ENCODE results near the gene GCNA. TPM values are rescaled to one million over a fixed set of nuclear protein-coding genes. Genes with fewer than 3 reads are reported as not detected.

GCNA gene
- total RNA-seq, 2 experiments from 2014 or later = 3.1 to 3.5 TPM

- ATAC-seq = peak; percentile 25
These were observed 37.4 kb upstream of the GCNA start for GRCh38 chrX:71540801-71541200.

GRCh38 chrX:71541210-71542022, 36.8 kb upstream of the GCNA start:
- intact Hi-C loops (cut with DNase I, micrococcal nuclease) = loop anchor here (1.0 to 2.0 kb wide), 3 partner anchors 9 to 77 kb away; partner anchors contain the start of gene CXCR3 (in 2 of the 2)
- Mint-ChIP-seq H3K4me1 (peaks cover 54% of the 10 kb centered on the region), H3K4me3 (peak overlapping the region; percentile 96), H3K36me3 (ENCODE audit: low read depth) (peaks cover 73% of the 10 kb centered on the region), H3K27ac (peak overlapping the region; percentile 98), H3K27me3 (no peaks in the 10 kb centered on the region), H3K9me3 (ENCODE audit: low read depth) (no peaks in the 10 kb centered on the region)
- ATAC-seq (peak; percentile 60), DNase-seq (peak; percentile 49)
- ChIA-PET POLR2A (interaction anchor here (0.6 to 6.1 kb wide), 2 partner anchors 8 to 77 kb away, joined by 3 to 56 read pairs; partner anchors contain the start of gene OGT), CTCF (interaction anchor here (0.8 to 1.4 kb wide), 3 partner anchors 10 to 111 kb away, joined by 3 to 5 read pairs (median 3); no protein-coding TSS in a partner anchor)

More at GRCh38 chrX:71540801-71541200, 37.4 kb upstream of the GCNA start:
- H3K9me3 Mint-ChIP-seq (ENCODE audit: low read depth) = no peaks in the 10 kb centered on the region
- peak overlapping the region; percentile 98 for H3K27ac Mint-ChIP-seq
- H3K36me3 Mint-ChIP-seq (ENCODE audit: low read depth) = peaks cover 74% of the 10 kb centered on the region
- ChIA-PET CTCF (interaction anchor here (0.9 kb wide), 1 partner anchor 46 kb away, joined by 3 read pairs; no protein-coding TSS in a partner anchor), POLR2A (interaction anchor here (6.1 kb wide), 1 partner anchor 8 kb away, joined by 56 read pairs; the partner anchor contains the start of gene OGT)
- peaks cover 50% of the 10 kb centered on the region for H3K4me1 Mint-ChIP-seq
- H3K27me3 Mint-ChIP-seq = no peaks in the 10 kb centered on the region
- peak overlapping the region; percentile 96 for H3K4me3 Mint-ChIP-seq
- intact Hi-C loops (cut with DNase I, micrococcal nuclease) = loop anchor here (1.0 to 2.0 kb wide), 3 partner anchors 8 to 78 kb away; partner anchors contain the start of gene CXCR3 (in 2 of the 2)
- peak; percentile 20 for DNase-seq

- Mint-ChIP-seq H3K4me3 (peak overlapping the region; percentile 96), H3K36me3 (ENCODE audit: low read depth) (peaks cover 76% of the 10 kb centered on the region), H3K9me3 (ENCODE audit: low read depth) (no peaks in the 10 kb centered on the region), H3K27ac (peak overlapping the region; percentile 98), H3K4me1 (peaks cover 59% of the 10 kb centered on the region), H3K27me3 (no peaks in the 10 kb centered on the region)
- no peak for DNase-seq
- CTCF ChIA-PET = interaction anchor here (0.8 to 1.6 kb wide), 3 partner anchors 8 to 110 kb away, joined by 3 to 6 read pairs (median 5); no protein-coding TSS in a partner anchor
- intact Hi-C loops (cut with DNase I, micrococcal nuclease) = no loop called here
- POLR2A ChIA-PET = interaction anchor here (0.9 to 6.1 kb wide), 2 partner anchors 9 to 97 kb away, joined by 3 to 56 read pairs; partner anchors contain the start of gene OGT
- no peak for ATAC-seq
These were observed 35.8 kb upstream of the GCNA start for GRCh38 chrX:71542411-71542810.

- Mint-ChIP-seq H3K4me3 (peak overlapping the region; percentile 96), H3K36me3 (ENCODE audit: low read depth) (peaks cover 75% of the 10 kb centered on the region), H3K27me3 (no peaks in the 10 kb centered on the region), H3K27ac (peak overlapping the region; percentile 98), H3K4me1 (peaks cover 60% of the 10 kb centered on the region), H3K9me3 (ENCODE audit: low read depth) (no peaks in the 10 kb centered on the region)
- DNase-seq = no peak
- intact Hi-C loops (cut with DNase I, micrococcal nuclease) = no loop called here
- ChIA-PET CTCF (interaction anchor here (1.4 to 1.6 kb wide), 2 partner anchors 8 to 109 kb away, joined by 3 to 6 read pairs; no protein-coding TSS in a partner anchor), POLR2A (interaction anchor here (0.9 to 6.1 kb wide), 2 partner anchors 10 to 97 kb away, joined by 3 to 56 read pairs; partner anchors contain the start of gene OGT)
- ATAC-seq = no peak
These were observed 35.4 kb upstream of the GCNA start for GRCh38 chrX:71542825-71543224.

- Mint-ChIP-seq H3K27ac (peak overlapping the region; percentile 98), H3K27me3 (no peaks in the 10 kb centered on the region), H3K4me3 (peak overlapping the region; percentile 96), H3K9me3 (ENCODE audit: low read depth) (no peaks in the 10 kb centered on the region), H3K36me3 (ENCODE audit: low read depth) (peaks cover 77% of the 10 kb centered on the region), H3K4me1 (peaks cover 63% of the 10 kb centered on the region)
- DNase-seq (no peak), ATAC-seq (peak; percentile 50)
- intact Hi-C loops (cut with DNase I, micrococcal nuclease) = no loop called here
- POLR2A ChIA-PET = interaction anchor here (6.1 kb wide), 1 partner anchor 10 kb away, joined by 56 read pairs; the partner anchor contains the start of gene OGT
- CTCF ChIA-PET = interaction anchor here (1.6 kb wide), 1 partner anchor 9 kb away, joined by 6 read pairs; no protein-coding TSS in a partner anchor
These were observed 34.9 kb upstream of the GCNA start for GRCh38 chrX:71543316-71543715.

- Mint-ChIP-seq H3K4me3 (no peak overlapping the region), H3K9me3 (ENCODE audit: low read depth) (no peaks in the 10 kb centered on the region)
- POLR2A ChIA-PET = interaction anchor here (6.1 kb wide), 1 partner anchor 12 kb away, joined by 56 read pairs; the partner anchor contains the start of gene OGT
These were observed 32.9 kb upstream of the GCNA start for GRCh38 chrX:71545364-71545763.

GRCh38 chrX:71546879-71547278, 31.4 kb upstream of the GCNA start:
- ChIA-PET CTCF (interaction anchor here (1.2 kb wide), 1 partner anchor 105 kb away, joined by 3 read pairs; no protein-coding TSS in a partner anchor), POLR2A (interaction anchor here (6.1 kb wide), 1 partner anchor 14 kb away, joined by 56 read pairs; the partner anchor contains the start of gene OGT)
- no peak for DNase-seq
- Mint-ChIP-seq H3K9me3 (ENCODE audit: low read depth) (no peaks in the 10 kb centered on the region), H3K4me1 (peaks cover 59% of the 10 kb centered on the region), H3K27ac (no peak overlapping the region), H3K36me3 (ENCODE audit: low read depth) (peaks cover 60% of the 10 kb centered on the region), H3K27me3 (no peaks in the 10 kb centered on the region), H3K4me3 (no peak overlapping the region)
- intact Hi-C loops (cut with DNase I, micrococcal nuclease) = no loop called here
- ATAC-seq = no peak

More at GRCh38 chrX:71545364-71545763, 32.9 kb upstream of the GCNA start:
- ATAC-seq (no peak), DNase-seq (no peak)
- peak overlapping the region; percentile 68 for H3K27ac Mint-ChIP-seq
- CTCF ChIA-PET = interaction anchor here (2.0 kb wide), 1 partner anchor 10 kb away, joined by 16 read pairs; no protein-coding TSS in a partner anchor
- H3K4me1 Mint-ChIP-seq = peaks cover 65% of the 10 kb centered on the region
- peaks cover 64% of the 10 kb centered on the region for H3K36me3 Mint-ChIP-seq (ENCODE audit: low read depth)
- H3K27me3 Mint-ChIP-seq = no peaks in the 10 kb centered on the region
- intact Hi-C loops (cut with DNase I, micrococcal nuclease) = no loop called here

- H3K4me3 Mint-ChIP-seq = no peak overlapping the region
- peaks cover 56% of the 10 kb centered on the region for H3K4me1 Mint-ChIP-seq
- ChIA-PET CTCF (no interaction called here), POLR2A (no interaction called here)
- H3K9me3 Mint-ChIP-seq (ENCODE audit: low read depth) = no peaks in the 10 kb centered on the region
- intact Hi-C loops (cut with DNase I, micrococcal nuclease) = no loop called here
- no peak overlapping the region for H3K27ac Mint-ChIP-seq
- ATAC-seq (no peak), DNase-seq (no peak)
- H3K36me3 Mint-ChIP-seq (ENCODE audit: low read depth) = peaks cover 56% of the 10 kb centered on the region
- no peaks in the 10 kb centered on the region for H3K27me3 Mint-ChIP-seq
These were observed 30.9 kb upstream of the GCNA start for GRCh38 chrX:71547339-71547738.

GRCh38 chrX:71549986-71550385, 28.3 kb upstream of the GCNA start:
- POLR2A ChIA-PET = interaction anchor here (0.5 to 1.4 kb wide), 3 partner anchors 17 to 181 kb away, joined by 4 to 7 read pairs (median 5); partner anchors contain the start of gene OGT
- H3K27ac Mint-ChIP-seq = peak overlapping the region; percentile 55
- peaks cover 35% of the 10 kb centered on the region for H3K4me1 Mint-ChIP-seq
- H3K9me3 Mint-ChIP-seq (ENCODE audit: low read depth) = no peaks in the 10 kb centered on the region
- ATAC-seq (no peak), DNase-seq (no peak)
- peaks cover 44% of the 10 kb centered on the region for H3K36me3 Mint-ChIP-seq (ENCODE audit: low read depth)
- intact Hi-C loops (cut with DNase I, micrococcal nuclease) = no loop called here
- no peak overlapping the region for H3K4me3 Mint-ChIP-seq
- CTCF ChIA-PET = interaction anchor here (0.6 to 2.0 kb wide), 4 partner anchors 15 to 32 kb away, joined by 3 to 5 read pairs (median 4); no protein-coding TSS in a partner anchor
- H3K27me3 Mint-ChIP-seq = no peaks in the 10 kb centered on the region

- Mint-ChIP-seq H3K4me3 (no peak overlapping the region), H3K27ac (peak overlapping the region; percentile 55), H3K36me3 (ENCODE audit: low read depth) (peaks cover 50% of the 10 kb centered on the region), H3K27me3 (no peaks in the 10 kb centered on the region), H3K4me1 (peaks cover 32% of the 10 kb centered on the region), H3K9me3 (ENCODE audit: low read depth) (no peaks in the 10 kb centered on the region)
- CTCF ChIA-PET = interaction anchor here (2.0 kb wide), 1 partner anchor 16 kb away, joined by 5 read pairs; no protein-coding TSS in a partner anchor
- ATAC-seq (peak; percentile 21), DNase-seq (no peak)
- POLR2A ChIA-PET = interaction anchor here (0.5 to 1.4 kb wide), 2 partner anchors 18 to 101 kb away, joined by 5 to 7 read pairs; partner anchors contain the start of gene OGT
- intact Hi-C loops (cut with DNase I, micrococcal nuclease) = no loop called here
These were observed 27.7 kb upstream of the GCNA start for GRCh38 chrX:71550578-71550977.

GRCh38 chrX:71556036-71556435, 22.2 kb upstream of the GCNA start:
- no peaks in the 10 kb centered on the region for H3K9me3 Mint-ChIP-seq (ENCODE audit: low read depth)
- H3K27me3 Mint-ChIP-seq = no peaks in the 10 kb centered on the region
- no peak overlapping the region for H3K4me3 Mint-ChIP-seq
- peaks cover 45% of the 10 kb centered on the region for H3K36me3 Mint-ChIP-seq (ENCODE audit: low read depth)
- no peak for ATAC-seq
- H3K27ac Mint-ChIP-seq = peak overlapping the region; percentile 78
- intact Hi-C loops (cut with DNase I, micrococcal nuclease) = no loop called here
- POLR2A ChIA-PET = no interaction called here
- DNase-seq = no peak
- CTCF ChIA-PET = no interaction called here
- no peaks in the 10 kb centered on the region for H3K4me1 Mint-ChIP-seq
